HepG2 (cell line): ENCODE results near the gene AFAP1. TPM values are rescaled to one million over a fixed set of nuclear protein-coding genes. Genes with fewer than 3 reads are reported as not detected.

ENCODE experiments used
- ATM ChIP-seq: fragments of 450-650 bp; IDR thresholded peaks from 2 replicates; pipeline ENCODE4 v1.7.1; 2017; ENCODE audit warnings: mild to moderate bottlenecking, borderline replicate concordance
- E2F2 ChIP-seq: sonication (generic); formaldehyde crosslinking; IDR thresholded peaks from 2 replicates; pipeline ENCODE4 v1.4.0; 2020; ENCODE audit warnings: missing genetic modification reagents, borderline replicate concordance
- IRF1 ChIP-seq: sonication (generic); formaldehyde crosslinking; IDR thresholded peaks from 2 replicates; pipeline ENCODE4 v1.4.0; 2020; ENCODE audit warnings: low read depth, mild to moderate bottlenecking, missing genetic modification reagents
- MAZ ChIP-seq, 2 experiments: sonication (generic) in 1 of 2; formaldehyde crosslinking in 1 of 2; IDR thresholded peaks; 2 replicates each; pipeline versions ENCODE4 v1.5.0 to v1.6.1; 2012 to 2020; ENCODE audit warnings: low read depth in 2 of 2, mild to moderate bottlenecking in 2 of 2, borderline replicate concordance in 1 of 2, improper control_type of control experiment in 1 of 2, low read length in 1 of 2, missing genetic modification reagents in 1 of 2, moderate library complexity in 1 of 2
- MYC ChIP-seq: sonication (generic); formaldehyde crosslinking; IDR thresholded peaks from 2 replicates; pipeline ENCODE4 v1.9.0; 2021; ENCODE audit warnings: missing genetic modification reagents, borderline replicate concordance
- NCOR1 ChIP-seq: fragments of 200-600 bp; sonication (generic); IDR thresholded peaks from 2 replicates; pipeline ENCODE4 v1.7.0; 2017; ENCODE audit warnings: antibody characterized with exemption, low read length, borderline replicate concordance
- PLSCR1 ChIP-seq: sonication (generic); formaldehyde crosslinking; IDR thresholded peaks from 2 replicates; pipeline ENCODE4 v1.5.0; 2020; ENCODE audit warnings: missing genetic modification reagents, mild to moderate bottlenecking, borderline replicate concordance
- SALL1 ChIP-seq: sonication (generic); formaldehyde crosslinking; IDR thresholded peaks from 2 replicates; pipeline ENCODE4 v1.8.0; 2022; ENCODE audit warnings: mild to moderate bottlenecking, missing genetic modification reagents
- SMC3 ChIP-seq: IDR thresholded peaks from 2 replicates; pipeline ENCODE4 v1.6.1; 2011; ENCODE audit warnings: low read length, improper control_type of control experiment
- XRCC5 ChIP-seq: fragments of 200-400 bp; formaldehyde crosslinking; optimal IDR thresholded peaks from 2 replicates; pipeline ENCODE3; 2017; ENCODE audit warnings: mild to moderate bottlenecking, low read length
- YEATS4 ChIP-seq: sonication (generic); formaldehyde crosslinking; IDR thresholded peaks from 2 replicates; pipeline ENCODE4 v1.4.0; 2020; ENCODE audit warnings: missing genetic modification reagents, borderline replicate concordance
- YY1 ChIP-seq: IDR thresholded peaks from 2 replicates; pipeline ENCODE4 v1.6.1; 2011; ENCODE audit warnings: low read length, low read depth, moderate library complexity, mild to moderate bottlenecking; ENCODE audit not compliant: insufficient read depth, insufficient replicate concordance
- ZMYM2 ChIP-seq: sonication (generic); formaldehyde crosslinking; IDR thresholded peaks from 2 replicates; pipeline ENCODE4 v1.8.0; 2022; ENCODE audit warnings: mild to moderate bottlenecking, missing genetic modification reagents
- ZNF121 ChIP-seq: sonication (generic); formaldehyde crosslinking; IDR thresholded peaks from 2 replicates; pipeline ENCODE4 v1.5.0; 2020; ENCODE audit warnings: mild to moderate bottlenecking, missing genetic modification reagents
- ZNF333 ChIP-seq: sonication (generic); formaldehyde crosslinking; IDR thresholded peaks from 2 replicates; pipeline ENCODE4 v1.4.0; 2020; ENCODE audit warnings: mild to moderate bottlenecking, missing genetic modification reagents, borderline replicate concordance
- ZNF350 ChIP-seq: sonication (generic); formaldehyde crosslinking; IDR thresholded peaks from 2 replicates; pipeline ENCODE4 v1.4.0; 2020; ENCODE audit warnings: mild to moderate bottlenecking, low read depth, missing genetic modification reagents, borderline replicate concordance
- ZNF510 ChIP-seq: sonication (generic); formaldehyde crosslinking; IDR thresholded peaks from 2 replicates; pipeline ENCODE4 v1.4.0; 2020; ENCODE audit warnings: low read depth, mild to moderate bottlenecking, missing genetic modification reagents
- ZNF572 ChIP-seq: sonication (generic); formaldehyde crosslinking; IDR thresholded peaks from 2 replicates; pipeline ENCODE4 v1.5.1; 2020; ENCODE audit warnings: mild to moderate bottlenecking, missing genetic modification reagents
- polyA plus RNA-seq, 8 experiments: library from polyadenylated mRNA; depleted of rRNA in 3 of 8; stranded (reverse) in 7 of 8; unstranded in 1 of 8; fragments of >200 nt; fragmentation: Illumina TruSeq in 4 of 8; extraction: Trizol in 4 of 8; gene quantifications; 2 replicates each; pipeline versions ENCODE4 v1.2.1 to v1.2.3, GENCODE V29; 2011 to 2016; ENCODE audit warnings: low read depth in 4 of 8, missing spikeins in 1 of 8, mixed read lengths in 1 of 8; ENCODE audit not compliant: insufficient read depth in 1 of 8
- total RNA-seq, 5 experiments: library from RNA; depleted of rRNA; stranded (reverse); fragments of >200 nt; fragmentation: Illumina TruSeq; extraction: Trizol; gene quantifications; 2 replicates each; pipeline ENCODE4 v1.2.3, GENCODE V29; 2016; ENCODE audit warnings: low read depth in 1 of 5

The AFAP1 gene
- total and polyA plus RNA-seq, 2 of the 13 experiments (the other 11 are each of a cell fraction or from before 2014, with no cell fraction given) = 2.5 TPM

GRCh38 chr4:7987148-7987989, 47.7 kb upstream of the AFAP1 start (continued):
- TF ChIP-seq PLSCR1 (CRISPR knock-in tag) (no peak), ZNF350 (CRISPR knock-in tag) (no peak), MAZ (IDR thresholded peaks at IDR 0.05; ENCODE audit: borderline replicate concordance, low read depth, low read length) (no peak), MAZ (CRISPR knock-in tag; IDR thresholded peaks at IDR 0.05; ENCODE audit: low read depth) (0 out of 2 replicates have a peak, but pooled peaks have one; percentile 21), ZNF572 (CRISPR knock-in tag) (peak; percentile 72; the same call in 1 of the 2 replicates), SMC3 (peak; percentile 89), ZNF333 (no peak), MYC (no peak), YEATS4 (CRISPR knock-in tag) (no peak), NCOR1 (no peak), YY1 (no peak), XRCC5 (peak; percentile 36), ATM (no peak), ZNF121 (CRISPR knock-in tag) (peak; percentile 97), IRF1 (CRISPR knock-in tag) (no peak), ZNF510 (CRISPR knock-in tag) (no peak), E2F2 (no peak), ZMYM2 (CRISPR knock-in tag) (no peak), SALL1 (peak; percentile 29; the same call in 1 of the 2 replicates)
